HCT116 (cell line): ENCODE data around the gene ITPKB.

Source experiments
- EZH2 ChIP-seq: fragments of 200-600 bp; sonication (generic); IDR thresholded peaks from 2 replicates; pipeline ENCODE4 v1.6.1; 2017; ENCODE audit warnings: antibody characterized with exemption, mixed run types
- EZH2phosphoT487 ChIP-seq: fragments of 200-600 bp; IDR thresholded peaks from 2 replicates; pipeline ENCODE4 v1.6.1; 2018; ENCODE audit warnings: antibody characterized with exemption, borderline replicate concordance
- POLR2A ChIP-seq: IDR thresholded peaks from 2 replicates; pipeline ENCODE4 v1.7.0; 2011; ENCODE audit warnings: borderline replicate concordance; ENCODE audit not compliant: insufficient read depth, insufficient read length; ENCODE audit errors: extremely low read depth
- RAD21 ChIP-seq: IDR thresholded peaks from 2 replicates; pipeline ENCODE4 v1.6.1; 2012; ENCODE audit warnings: low read depth, mild to moderate bottlenecking
- SIN3A ChIP-seq: IDR thresholded peaks from 2 replicates; pipeline ENCODE4 v1.6.1; 2012; ENCODE audit warnings: low read depth
- SP1 ChIP-seq: IDR thresholded peaks from 2 replicates; pipeline ENCODE4 v1.6.1; 2012; ENCODE audit warnings: low read depth
- SRF ChIP-seq: IDR thresholded peaks from 2 replicates; pipeline ENCODE4 v1.6.1; 2012; ENCODE audit warnings: low read depth
- TCF7L2 ChIP-seq: IDR thresholded peaks from 2 replicates; pipeline ENCODE4 v1.7.0; 2011; ENCODE audit warnings: borderline replicate concordance, inconsistent platforms; ENCODE audit not compliant: insufficient read depth, insufficient read length; ENCODE audit errors: extremely low read depth
- YY1 ChIP-seq: IDR thresholded peaks from 2 replicates; pipeline ENCODE4 v1.6.1; 2011; ENCODE audit warnings: low read length, low read depth, moderate library complexity, mild to moderate bottlenecking; ENCODE audit not compliant: insufficient replicate concordance; ENCODE audit errors: extremely low read depth
- TF ChIP-seq, protein P1 (sequence below): IDR thresholded peaks from 2 replicates; pipeline ENCODE4 v1.6.1; 2012
- TF ChIP-seq, protein P2 (sequence below), 3 experiments: fragments of 200-600 bp in 1 of 3; sonication (generic) in 1 of 3; IDR thresholded peaks in 2 of 3; conservative IDR thresholded peaks in 1 of 3; 2 replicates each; pipeline ENCODE4 v1.5.1; 2012 to 2017; ENCODE audit warnings: low read depth in 2 of 3, low read length in 2 of 3, antibody characterized with exemption in 1 of 3, borderline replicate concordance in 1 of 3, control low read depth in 1 of 3, mild to moderate bottlenecking in 1 of 3, mixed read lengths in 1 of 3, mixed run types in 1 of 3, moderate library complexity in 1 of 3; ENCODE audit not compliant: insufficient read depth in 1 of 3
- TF ChIP-seq, protein P3 (sequence below): IDR thresholded peaks from 2 replicates; pipeline ENCODE4 v1.6.1; 2012; ENCODE audit warnings: low read depth
- TF ChIP-seq, protein P4 (sequence below): IDR thresholded peaks from 2 replicates; pipeline ENCODE4 v1.6.1; 2012

DNA sequence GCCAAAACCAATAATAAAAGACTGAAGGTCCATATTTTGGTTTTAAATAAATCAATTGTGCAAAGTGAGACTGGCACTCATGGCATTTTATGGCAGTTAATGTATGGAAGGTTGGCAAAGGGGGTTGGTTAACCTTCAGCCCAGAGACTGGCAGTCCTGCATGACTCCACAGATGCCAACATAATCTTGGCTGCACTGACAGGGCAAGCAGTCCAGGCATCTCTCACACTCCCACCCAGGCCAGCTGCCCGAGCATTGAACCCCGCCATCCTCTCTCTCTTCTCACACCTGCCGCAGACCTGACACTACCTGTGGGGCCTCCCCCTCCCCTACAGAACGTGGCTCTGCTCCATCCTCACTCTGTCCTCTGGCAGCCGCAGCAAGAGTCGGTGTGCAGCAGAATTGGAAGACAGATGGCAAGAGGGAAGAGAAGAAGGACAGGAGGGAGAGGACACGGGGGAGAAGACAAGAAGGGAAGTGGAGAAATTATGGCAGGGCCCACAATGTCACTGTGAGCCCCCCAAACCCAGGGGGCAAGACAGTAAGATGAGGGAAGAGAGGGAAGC, 43.7 kb downstream of the ITPKB start:
- TF ChIP-seq RAD21 (no peak), EZH2phosphoT487 (no peak), POLR2A (no peak), SP1 (no peak), SRF (no peak), TCF7L2 (no peak), SIN3A (no peak), YY1 (no peak), EZH2 (no peak)
- TF ChIP-seq, protein P1, sequence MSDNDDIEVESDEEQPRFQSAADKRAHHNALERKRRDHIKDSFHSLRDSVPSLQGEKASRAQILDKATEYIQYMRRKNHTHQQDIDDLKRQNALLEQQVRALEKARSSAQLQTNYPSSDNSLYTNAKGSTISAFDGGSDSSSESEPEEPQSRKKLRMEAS, result no peak
- TF ChIP-seq, protein P2, sequence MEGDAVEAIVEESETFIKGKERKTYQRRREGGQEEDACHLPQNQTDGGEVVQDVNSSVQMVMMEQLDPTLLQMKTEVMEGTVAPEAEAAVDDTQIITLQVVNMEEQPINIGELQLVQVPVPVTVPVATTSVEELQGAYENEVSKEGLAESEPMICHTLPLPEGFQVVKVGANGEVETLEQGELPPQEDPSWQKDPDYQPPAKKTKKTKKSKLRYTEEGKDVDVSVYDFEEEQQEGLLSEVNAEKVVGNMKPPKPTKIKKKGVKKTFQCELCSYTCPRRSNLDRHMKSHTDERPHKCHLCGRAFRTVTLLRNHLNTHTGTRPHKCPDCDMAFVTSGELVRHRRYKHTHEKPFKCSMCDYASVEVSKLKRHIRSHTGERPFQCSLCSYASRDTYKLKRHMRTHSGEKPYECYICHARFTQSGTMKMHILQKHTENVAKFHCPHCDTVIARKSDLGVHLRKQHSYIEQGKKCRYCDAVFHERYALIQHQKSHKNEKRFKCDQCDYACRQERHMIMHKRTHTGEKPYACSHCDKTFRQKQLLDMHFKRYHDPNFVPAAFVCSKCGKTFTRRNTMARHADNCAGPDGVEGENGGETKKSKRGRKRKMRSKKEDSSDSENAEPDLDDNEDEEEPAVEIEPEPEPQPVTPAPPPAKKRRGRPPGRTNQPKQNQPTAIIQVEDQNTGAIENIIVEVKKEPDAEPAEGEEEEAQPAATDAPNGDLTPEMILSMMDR (IDR thresholded peaks at IDR 0.05 in 2 of 3, conservative IDR thresholded peaks at IDR 0.05 in 1 of 3; ENCODE audit: borderline replicate concordance in 1 of 3, insufficient read depth in 1 of 3, low read depth in 2 of 3, low read length in 2 of 3), result no peak
- TF ChIP-seq, protein P3, sequence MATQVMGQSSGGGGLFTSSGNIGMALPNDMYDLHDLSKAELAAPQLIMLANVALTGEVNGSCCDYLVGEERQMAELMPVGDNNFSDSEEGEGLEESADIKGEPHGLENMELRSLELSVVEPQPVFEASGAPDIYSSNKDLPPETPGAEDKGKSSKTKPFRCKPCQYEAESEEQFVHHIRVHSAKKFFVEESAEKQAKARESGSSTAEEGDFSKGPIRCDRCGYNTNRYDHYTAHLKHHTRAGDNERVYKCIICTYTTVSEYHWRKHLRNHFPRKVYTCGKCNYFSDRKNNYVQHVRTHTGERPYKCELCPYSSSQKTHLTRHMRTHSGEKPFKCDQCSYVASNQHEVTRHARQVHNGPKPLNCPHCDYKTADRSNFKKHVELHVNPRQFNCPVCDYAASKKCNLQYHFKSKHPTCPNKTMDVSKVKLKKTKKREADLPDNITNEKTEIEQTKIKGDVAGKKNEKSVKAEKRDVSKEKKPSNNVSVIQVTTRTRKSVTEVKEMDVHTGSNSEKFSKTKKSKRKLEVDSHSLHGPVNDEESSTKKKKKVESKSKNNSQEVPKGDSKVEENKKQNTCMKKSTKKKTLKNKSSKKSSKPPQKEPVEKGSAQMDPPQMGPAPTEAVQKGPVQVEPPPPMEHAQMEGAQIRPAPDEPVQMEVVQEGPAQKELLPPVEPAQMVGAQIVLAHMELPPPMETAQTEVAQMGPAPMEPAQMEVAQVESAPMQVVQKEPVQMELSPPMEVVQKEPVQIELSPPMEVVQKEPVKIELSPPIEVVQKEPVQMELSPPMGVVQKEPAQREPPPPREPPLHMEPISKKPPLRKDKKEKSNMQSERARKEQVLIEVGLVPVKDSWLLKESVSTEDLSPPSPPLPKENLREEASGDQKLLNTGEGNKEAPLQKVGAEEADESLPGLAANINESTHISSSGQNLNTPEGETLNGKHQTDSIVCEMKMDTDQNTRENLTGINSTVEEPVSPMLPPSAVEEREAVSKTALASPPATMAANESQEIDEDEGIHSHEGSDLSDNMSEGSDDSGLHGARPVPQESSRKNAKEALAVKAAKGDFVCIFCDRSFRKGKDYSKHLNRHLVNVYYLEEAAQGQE, result no peak
- TF ChIP-seq, protein P4, sequence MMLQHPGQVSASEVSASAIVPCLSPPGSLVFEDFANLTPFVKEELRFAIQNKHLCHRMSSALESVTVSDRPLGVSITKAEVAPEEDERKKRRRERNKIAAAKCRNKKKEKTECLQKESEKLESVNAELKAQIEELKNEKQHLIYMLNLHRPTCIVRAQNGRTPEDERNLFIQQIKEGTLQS, result no peak
